ENCODE measurements around the gene CFLAR.

Gene CFLAR

DNA sequence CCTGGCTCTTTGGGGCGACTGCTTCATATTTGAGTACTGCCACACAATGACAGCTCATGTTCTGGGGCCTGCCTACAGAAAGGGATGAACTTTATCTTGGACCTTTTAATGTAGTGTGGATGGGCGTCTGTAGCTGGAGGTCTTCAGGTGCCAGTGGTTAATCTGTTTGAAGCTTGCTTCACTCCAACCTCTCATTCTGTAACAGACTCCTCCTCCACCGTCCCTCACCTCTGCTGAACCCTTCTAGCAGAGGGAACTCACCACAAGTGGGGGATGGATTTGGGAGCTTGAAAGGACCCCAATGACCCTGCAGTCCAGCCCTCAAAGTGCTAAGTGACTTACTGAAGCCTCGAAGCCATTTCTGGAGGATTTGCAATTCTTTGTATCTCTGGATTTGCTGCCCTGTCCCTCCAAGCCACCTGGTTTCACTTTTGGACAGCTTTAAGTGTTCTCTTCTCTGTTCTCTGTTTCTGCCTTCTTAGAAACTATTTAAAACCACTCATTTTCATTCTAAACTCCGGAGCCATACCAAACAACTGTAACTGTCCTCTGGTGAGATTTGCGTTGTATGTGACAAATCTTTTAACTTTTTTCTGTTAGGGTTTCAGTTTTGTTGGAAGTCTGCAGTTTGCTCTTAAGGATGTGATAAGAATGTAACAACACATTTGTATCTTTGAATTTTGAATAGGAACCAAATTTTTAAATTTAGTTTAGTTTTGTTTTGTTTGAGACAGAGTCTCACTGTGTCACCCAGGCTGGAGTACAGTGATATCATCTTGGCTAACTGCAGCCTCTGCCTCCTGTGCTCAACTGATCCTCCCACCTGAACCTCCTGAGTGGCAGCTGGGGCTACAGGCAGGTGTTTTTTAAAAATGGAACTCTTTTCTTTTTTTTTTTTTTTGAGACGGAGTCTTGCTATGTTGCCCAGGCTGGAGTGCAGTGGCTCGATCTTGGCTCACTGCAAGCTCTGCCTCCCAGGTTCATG, 107.4 kb downstream of the CFLAR start:
- no peak for DNase-seq
